8988T (cell line): ENCODE results near the gene RHAG.

Source experiments
- DNase-seq: peaks from one replicate; pipeline ENCODE4 v3.0.0; 2011

Gene RHAG

GRCh38 chr6:49558238-49558637 lies 78.4 kb downstream of the RHAG start:
- no peak for DNase-seq

- no peak for DNase-seq
Measured at GRCh38 chr6:49557177-49557576, 79.5 kb downstream of the RHAG start.

GRCh38 chr6:49556429-49556837 lies 80.2 kb downstream of the RHAG start:
- DNase-seq: no peak

GRCh38 chr6:49555951-49556350 lies 80.7 kb downstream of the RHAG start:
- no peak for DNase-seq
